ENCODE measurements around the gene SEC62.

- TF ChIP-seq BHLHE40 (IDR thresholded peaks at IDR 0.05; ENCODE audit: borderline replicate concordance) (no peak), SP1 (IDR thresholded peaks at IDR 0.05) (no peak), FOXA1 (IDR thresholded peaks at IDR 0.05) (no peak), FOXM1 (IDR thresholded peaks at IDR 0.05; ENCODE audit: borderline replicate concordance) (no peak), FOXK2 (IDR thresholded peaks at IDR 0.05) (no peak), PKNOX1 (IDR thresholded peaks at IDR 0.05) (peak; percentile 84), HDGF (IDR thresholded peaks at IDR 0.05; ENCODE audit: borderline replicate concordance) (no peak), ZNF384 (IDR thresholded peaks at IDR 0.05) (no peak), SUZ12 (IDR thresholded peaks at IDR 0.05) (no peak)
Observed at GRCh38 chr3:169965562-169966427, 812 bp upstream of the SEC62 start.
